Measurements from ENCODE around the gene HPDL.

Gene HPDL

DNA sequence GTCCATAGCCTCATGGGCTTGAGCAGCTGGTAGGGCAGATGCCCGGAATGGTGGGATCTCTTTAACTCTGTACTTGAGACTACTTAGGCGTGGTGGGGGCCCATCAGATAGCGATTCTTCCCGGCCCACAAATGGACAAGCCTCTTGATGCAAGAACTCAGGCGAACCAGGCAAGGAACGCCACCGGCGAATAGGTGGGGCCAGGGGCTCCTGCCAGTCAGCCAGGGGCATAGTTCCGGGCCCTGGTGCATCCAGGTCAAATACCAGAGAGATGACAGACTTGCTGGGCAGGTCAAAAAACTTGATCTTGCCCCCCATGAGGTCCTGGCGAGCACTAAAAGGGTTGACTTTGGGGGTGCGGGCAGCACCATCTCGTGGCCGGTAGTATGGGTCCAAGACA, 18.3 kb downstream of the HPDL start:
- DNase-seq, result no peak
- intact Hi-C loops (cut with DNase I), result loop anchor here (10.0 kb wide), 1 partner anchor 230 kb away; no protein-coding TSS in a partner anchor

DNA sequence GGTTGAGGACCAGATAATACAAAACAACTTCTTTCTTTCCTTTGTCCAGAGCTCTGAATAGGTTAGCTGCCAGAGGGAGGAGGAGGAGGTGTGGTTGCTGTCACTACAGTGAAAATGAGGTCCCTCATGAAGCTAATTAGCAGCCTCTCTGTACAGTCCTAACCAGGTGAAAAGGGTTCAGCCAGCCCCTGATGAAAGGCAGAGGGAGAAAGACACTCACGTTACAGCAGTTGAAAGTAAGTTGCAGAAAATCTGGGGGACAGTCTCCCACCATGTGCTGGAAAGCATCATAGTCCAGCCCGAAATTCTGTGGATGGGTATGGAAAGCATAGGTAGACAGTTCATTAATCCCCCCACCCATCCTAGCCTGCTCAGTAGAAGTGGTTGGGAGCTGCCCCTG, 19.8 kb downstream of the HPDL start:
- no peak for DNase-seq
- intact Hi-C loops (cut with DNase I), result loop anchor here (10.0 kb wide), 1 partner anchor 228 kb away; no protein-coding TSS in a partner anchor

DNA sequence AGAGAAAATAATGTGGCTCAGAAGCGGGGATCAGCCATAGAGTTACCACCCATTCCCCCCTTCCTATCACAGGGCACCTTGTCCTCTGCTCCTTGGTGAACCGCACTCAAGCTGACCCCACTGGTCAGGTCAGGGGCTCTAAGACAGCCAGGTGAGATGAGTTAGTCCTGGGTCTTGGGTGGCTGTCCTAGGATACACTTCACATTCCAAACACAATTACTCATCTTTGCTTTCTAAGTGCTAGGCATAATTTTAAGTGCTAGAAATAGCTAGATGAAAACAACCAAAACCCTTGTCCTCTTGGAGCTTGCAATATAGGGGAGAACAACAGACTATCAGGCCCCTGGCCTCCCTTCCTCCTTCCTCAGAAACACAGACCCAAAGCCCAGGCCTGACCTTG, 21.3 kb downstream of the HPDL start:
- no peak for DNase-seq
- intact Hi-C loops (cut with DNase I), result loop anchor here (10.0 kb wide), 1 partner anchor 227 kb away; no protein-coding TSS in a partner anchor

DNA sequence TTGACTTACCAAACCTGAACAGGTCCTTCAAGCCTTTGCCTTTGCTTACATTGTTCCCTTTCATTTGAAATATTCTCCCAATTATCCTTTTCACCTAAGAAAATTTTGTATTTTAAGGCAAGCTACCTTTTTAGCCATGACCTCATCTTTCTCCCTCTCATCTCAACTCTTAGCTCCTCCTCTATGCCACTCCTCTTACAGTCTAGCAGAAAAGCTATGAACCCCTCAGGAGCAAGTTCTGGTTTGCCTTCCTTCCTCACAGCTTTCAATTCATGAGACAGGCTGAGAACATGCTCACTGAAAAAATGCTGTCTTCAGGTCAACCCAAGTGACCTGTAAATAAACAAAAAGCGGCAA, 21.9 kb downstream of the HPDL start:
- DNase-seq, result no peak
- intact Hi-C loops (cut with DNase I), result loop anchor here (10.0 kb wide), 1 partner anchor 226 kb away; no protein-coding TSS in a partner anchor

DNA sequence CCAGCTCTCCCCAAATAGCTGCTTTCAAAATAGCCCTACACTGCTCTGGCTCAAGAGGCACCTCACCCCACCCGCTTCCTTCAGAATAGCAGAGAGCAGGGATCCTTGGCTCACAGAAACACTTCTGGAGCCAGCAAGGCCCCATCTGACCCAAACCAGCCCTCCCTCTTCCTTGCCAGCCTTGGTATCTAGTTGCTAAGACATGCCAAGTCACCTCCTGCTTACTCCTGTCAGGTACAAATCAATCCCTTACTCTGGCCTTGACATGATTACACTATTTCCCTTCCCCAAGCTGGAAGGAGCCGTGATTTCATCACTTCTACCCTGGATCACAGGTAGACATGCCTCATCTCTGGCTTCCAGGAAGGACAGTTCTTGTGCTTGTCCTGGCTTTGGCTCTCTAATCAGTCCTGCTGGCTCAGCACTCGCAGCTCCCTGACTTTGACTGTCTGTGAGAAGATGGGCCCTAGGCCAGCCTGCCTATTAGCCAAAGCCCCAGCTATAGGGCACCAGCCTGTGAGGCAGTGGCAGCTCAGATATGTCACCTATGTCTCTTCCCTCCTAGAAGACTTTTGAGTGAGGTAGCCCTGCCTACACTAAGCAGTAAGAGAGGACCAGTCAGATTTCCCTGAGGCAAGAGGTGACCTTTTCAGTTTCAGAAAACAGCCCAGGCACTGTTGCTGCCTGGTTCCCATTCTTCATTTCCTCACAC, 22.4 kb downstream of the HPDL start:
- intact Hi-C loops (cut with DNase I), result loop anchor here (10.0 kb wide), 1 partner anchor 226 kb away; no protein-coding TSS in a partner anchor
- DNase-seq, result peak in 1 of 42 donors; percentile 18

DNA sequence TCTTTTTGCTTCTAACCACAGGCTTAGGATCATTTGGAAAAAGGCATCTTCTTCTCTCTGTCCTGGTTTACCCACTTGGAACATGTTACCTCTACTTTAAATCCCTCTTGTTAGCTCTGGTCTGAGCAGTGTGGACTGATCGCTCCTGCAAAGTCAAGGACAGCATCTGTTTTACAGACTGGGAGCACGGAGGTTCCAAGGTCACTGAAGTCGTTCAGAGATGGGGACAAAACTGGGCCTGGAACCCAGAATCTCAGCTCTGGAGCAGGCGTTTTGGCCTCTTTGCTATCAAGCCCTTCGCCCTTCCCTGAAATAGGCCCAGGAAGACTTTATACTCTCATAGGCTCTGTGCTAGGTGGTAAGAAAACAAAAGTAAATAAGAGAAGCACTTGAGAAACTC, 24.8 kb downstream of the HPDL start:
- intact Hi-C loops (cut with DNase I), result no loop called here
- DNase-seq, result no peak

DNA sequence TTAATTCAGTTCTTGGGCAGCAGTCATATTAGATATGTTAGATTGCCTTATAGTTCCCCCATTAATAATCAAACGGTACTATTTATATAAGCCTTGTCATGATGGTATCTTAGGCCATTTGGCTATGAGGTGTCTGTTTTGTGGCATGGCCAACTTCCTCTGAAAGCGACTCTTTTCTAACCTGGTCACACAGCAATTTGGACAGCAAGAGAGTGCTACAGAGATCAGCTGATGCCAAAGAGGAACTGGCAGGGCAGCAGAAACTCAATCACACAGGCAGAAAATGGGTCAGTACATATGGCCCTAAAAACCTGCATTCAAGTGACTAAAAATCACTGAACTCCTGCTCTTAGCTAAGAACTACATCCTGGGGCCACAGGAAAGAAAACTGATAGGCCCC, 27.0 kb downstream of the HPDL start:
- peak in 2 of 42 donors; percentile 31 to 35 for DNase-seq
- intact Hi-C loops (cut with DNase I), result no loop called here

DNA sequence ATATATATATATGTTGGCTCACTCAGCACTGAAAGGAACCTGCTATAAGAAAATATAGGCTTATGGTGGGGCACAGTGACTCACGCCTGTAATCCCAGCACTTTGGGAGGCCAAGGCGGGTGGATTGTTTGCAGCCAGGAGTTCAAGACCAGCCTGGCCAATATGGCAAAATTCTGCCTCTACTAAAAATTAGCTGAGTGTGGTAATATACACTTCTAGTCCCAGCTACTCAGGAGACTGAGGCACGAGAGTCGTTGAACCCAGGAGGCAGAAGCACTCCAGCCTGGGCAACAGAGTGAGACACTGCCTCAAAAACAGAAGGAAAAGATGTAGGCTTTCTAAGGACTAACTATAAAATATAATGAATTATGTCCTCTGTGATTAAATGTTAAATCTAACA, 28.1 kb downstream of the HPDL start:
- DNase-seq, result no peak

DNA sequence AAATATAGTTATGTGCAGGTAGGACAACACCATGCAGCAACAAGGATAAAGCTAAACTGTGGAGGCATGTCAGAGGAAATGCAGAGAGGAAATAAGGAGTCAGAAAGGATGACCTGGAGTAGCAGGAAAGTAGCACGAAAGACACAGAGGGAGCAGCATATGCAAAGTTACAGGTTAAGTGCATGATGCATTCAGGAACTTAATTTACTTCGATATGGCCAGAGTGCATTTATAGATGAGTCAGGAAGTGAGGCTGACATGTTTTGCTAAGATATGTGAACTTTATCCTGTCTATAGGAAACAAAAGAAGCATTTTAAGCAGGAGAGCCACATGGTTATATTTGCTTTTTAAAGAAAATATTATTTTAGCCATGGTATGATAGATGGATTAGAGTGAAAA, 29.0 kb downstream of the HPDL start:
- intact Hi-C loops (cut with DNase I), result no loop called here
- no peak for DNase-seq

More for the DNA sequence above, 28.1 kb downstream of the HPDL start:
- intact Hi-C loops (cut with DNase I), result no loop called here

DNA sequence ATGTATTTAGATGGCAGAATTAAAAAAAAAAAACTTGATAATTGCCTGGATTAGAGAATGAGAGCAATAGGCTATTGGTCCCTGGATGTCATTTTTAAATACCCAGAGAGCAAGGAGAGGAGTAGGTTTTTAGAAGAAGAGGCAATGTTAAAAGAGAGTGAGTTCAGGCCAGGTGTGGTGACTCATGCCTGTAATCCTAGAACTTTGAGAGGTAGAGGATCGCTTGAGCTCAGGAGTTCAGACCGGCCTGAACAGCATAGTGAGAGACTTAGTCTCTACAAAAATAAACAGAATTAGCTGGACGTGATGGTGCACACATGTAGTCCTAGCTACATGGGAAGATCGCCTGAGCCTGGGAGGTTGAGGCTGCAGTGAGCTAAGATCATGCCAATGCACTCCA, 29.5 kb downstream of the HPDL start:
- DNase-seq, result no peak
- intact Hi-C loops (cut with DNase I), result no loop called here

DNA sequence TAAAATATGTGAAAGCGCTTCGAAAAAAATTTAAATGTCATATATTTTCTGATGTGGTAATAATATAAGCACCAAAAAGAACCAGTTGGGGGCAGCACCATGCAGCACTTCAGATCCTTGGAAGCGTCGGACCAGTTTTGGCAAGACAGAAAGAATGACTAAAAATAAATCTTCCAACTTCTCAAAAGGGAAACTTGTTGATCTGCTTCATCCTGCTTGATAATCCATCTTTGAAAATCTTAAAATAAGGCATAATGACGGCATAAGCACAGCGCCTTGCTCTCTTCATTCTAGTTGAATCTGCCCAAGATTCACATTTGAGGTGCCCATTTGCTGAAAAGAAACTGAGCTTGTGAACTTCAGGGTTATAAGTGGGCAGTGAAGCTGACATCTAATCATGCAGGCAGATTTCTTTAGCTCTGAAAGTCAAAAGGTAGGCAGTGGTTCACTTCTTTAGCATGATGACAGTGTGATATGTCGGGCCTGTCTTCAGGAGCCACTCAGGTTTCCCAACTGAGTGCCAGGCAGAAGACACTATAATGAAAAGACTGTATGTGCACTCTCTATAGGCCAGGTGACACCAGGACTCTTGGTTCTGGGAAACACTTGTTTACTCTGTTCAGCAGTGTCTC, 33.3 kb downstream of the HPDL start:
- DNase-seq, result peak; percentile 45 to 89 (median 76)
- intact Hi-C loops (cut with DNase I), result loop anchor here (2.0 to 10.0 kb wide), 2 partner anchors 133 to 205 kb away; no protein-coding TSS in a partner anchor

DNA sequence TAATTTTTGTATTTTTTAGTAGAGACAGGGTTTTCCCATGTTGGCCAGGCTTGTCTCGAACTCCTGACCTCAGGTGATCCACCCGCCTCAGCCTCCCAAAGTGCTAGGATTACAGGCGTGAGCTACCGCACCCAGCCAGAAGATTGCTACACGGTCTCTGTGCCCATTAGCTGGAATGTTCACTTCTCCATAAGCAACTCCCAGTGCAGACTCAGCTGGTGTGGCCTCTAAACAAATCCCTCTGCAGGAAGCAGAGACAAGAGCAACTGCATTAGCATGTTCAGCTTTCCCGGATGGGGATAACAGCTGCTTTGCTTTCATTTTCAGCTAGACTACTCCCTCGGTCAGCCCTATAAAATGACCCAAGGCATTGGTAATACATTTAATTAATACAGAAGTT, 34.3 kb downstream of the HPDL start:
- intact Hi-C loops (cut with DNase I), result loop anchor here (2.0 to 10.0 kb wide), 2 partner anchors 132 to 204 kb away; no protein-coding TSS in a partner anchor
- peak in 14 of 42 donors; percentile 11 to 60 (median 36) for DNase-seq

DNA sequence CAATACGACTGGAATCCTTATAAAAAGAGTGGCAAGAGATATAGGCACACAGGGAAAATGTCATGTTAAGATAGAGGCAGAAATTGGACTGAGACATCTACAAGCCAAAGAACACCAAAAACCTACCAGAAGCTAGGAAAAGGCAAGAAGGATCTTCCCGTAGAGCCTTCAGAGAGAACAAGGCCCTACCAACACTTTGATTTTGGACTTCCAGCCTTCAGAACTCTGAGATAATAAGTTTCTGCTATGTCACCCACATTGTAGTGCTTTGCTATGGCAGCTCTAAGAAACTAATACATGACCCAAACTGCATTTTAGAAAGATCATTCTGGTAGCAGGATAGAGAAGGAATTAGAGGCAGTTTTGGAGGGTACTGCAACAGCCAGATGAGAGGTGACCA, 37.6 kb downstream of the HPDL start:
- intact Hi-C loops (cut with DNase I), result loop anchor here (10.0 kb wide), 1 partner anchor 201 kb away; no protein-coding TSS in a partner anchor
- no peak for DNase-seq

DNA sequence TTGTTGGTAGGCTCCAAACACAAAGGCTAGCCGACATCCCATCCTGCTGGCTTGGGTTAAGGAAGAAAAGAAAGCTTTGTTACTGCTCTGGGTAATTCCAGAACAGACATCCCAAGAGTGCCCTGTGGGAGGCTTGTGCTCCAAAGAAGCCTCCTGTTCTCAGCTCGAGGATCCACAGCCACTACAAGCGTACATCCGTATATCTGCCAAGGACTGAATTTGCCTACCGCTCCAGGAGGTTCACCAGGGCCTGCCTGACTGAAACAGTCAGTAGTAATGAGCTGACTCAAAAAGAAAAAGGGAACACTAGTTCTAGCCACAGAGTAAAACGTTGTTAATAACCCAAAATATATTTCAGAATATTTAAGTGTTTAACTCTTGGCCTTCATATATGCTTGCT, 38.4 kb downstream of the HPDL start:
- intact Hi-C loops (cut with DNase I), result loop anchor here (10.0 kb wide), 1 partner anchor 200 kb away; no protein-coding TSS in a partner anchor
- peak in 17 of 42 donors; percentile 10 to 62 (median 34) for DNase-seq

DNA sequence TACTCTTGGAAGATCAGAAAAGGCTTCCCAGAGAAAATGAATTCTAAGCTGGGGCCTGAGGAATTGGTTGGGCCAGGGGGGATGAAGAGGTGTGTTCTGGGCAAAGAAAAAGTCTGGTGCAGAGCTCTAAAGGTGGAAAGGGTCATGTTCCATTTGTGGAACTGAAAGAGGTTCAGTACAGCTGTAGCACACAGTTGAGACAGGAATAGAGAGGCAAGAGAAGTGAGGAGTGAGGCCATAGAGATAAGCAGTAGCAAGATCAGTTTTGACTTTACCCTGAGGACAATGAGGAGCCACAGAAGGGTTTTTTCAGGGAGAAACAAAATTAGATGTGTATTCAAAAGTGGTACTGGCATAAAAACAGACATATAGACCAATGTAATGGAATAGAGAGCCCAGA, 43.9 kb downstream of the HPDL start:
- DNase-seq, result no peak
- intact Hi-C loops (cut with DNase I), result no loop called here

DNA sequence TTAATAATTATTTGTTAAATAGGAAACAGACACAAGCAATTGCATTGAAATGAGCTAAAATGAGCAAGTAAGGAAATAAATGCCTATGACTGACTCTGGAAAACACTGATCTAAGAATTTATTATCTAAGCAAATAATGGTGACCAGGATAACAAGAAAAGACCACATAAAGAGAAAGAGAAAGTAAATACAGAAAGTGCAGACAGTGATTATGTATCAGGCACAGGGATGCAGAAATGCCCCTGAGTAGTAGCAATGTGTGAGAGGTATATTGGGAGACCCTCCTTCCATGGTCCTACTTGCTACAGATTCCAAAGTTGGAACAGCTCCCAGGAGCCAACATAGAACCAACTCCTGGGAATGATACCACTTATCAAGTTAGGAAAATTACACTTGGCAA, 46.9 kb downstream of the HPDL start:
- intact Hi-C loops (cut with DNase I), result no loop called here
- no peak for DNase-seq

DNA sequence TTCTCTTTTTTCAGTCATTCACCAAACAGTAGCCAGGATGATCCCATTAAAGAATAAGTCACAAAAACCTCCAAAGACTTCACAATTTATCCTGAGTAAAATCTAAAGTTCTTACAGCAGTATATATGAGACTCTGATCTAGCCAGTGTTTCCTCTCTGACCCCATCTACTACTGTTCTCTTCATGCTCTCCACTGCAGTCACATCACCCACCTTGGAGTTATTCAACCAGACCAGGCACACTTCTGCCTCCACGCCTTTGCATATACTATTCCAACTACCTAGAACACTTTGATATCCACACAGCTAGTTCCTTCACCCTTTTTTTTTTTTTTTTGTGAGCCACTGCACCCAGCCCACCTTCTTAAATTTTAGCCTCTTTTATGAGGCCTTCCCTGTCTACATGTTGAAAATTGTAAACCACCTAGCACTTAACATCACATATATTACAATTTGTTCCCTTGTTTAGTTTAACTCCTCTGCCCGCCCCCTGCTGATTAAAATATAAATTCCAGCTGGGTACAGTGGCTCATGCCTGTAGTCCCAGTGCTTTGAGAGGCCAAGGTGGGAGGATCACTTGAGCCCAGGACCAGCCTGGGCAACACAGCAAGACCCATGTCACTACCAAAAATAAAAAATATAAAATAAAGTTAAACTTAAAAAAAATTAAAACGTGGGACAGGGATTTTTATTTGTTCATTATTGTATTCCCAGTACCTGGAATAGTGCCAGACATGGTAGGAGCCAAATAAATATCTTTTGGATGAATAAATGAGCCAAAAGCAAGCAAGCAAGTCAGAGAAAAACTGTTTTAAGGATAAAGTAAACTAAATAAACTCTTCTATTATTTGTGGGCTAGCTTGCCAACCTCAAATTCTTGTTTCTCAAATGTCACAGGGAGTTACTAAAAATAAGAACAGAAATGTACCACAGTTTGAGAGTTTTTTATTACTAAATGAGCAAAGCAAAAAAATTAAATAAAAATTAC, 48.7 kb downstream of the HPDL start:
- intact Hi-C loops (cut with DNase I), result no loop called here
- no peak for DNase-seq

DNA sequence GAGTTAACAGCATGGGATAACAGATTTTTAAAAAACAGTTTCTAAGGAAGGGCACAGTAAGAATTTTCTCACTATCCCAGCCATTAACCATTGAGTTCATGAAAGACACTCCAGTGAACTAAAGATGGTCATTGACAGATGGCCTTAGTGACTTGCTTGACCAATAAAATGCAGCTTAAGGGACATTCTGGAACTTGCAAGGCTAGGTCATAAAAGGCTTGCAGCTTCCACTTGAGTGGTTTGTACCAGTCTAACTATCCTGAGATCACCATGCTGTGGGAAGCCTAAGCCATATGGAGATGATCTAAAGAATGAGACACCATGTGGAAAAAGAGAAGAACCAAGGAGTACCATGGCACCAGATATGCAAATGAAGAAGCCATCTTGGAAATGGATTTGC, 51.5 kb downstream of the HPDL start:
- DNase-seq, result no peak
- intact Hi-C loops (cut with DNase I), result no loop called here

Data from head of caudate nucleus (tissue), 42 donors.